ENCODE measurements around the gene ADIPOR2. TPM values are rescaled to one million over a fixed set of nuclear protein-coding genes. Genes with fewer than 3 reads are reported as not detected.

The ADIPOR2 gene
- total RNA-seq, 1 donor from 2014 or later = 22.7 TPM

DNA sequence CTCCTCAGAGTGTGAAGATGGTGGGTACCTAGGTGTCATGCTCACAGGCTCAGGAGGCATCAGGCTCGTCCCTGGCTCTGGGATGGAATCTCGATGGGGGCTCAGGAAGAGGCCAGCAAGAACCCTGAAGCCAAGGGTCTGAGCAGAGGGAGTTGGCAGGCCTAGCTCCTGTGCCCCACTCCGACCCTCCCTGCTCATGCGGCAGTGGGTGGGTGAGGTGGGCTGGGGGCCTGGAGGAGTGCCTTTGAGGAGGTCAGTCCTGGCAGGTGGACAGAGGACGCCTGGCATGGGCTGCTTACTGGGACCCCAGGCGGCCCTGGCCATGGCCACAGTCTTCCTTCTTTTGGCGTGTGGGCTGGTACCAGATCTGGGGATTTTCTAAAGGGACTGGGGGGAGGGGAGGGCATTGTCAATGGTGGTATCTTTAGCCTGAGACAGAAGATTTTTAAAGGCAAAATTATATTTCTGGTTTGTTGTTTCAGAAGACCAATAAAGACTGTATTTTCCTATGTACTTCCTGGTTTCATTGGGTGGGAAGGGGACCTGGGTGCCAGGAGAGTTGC, 145.5 kb downstream of the ADIPOR2 start:
- H3K36me3 ChIP-seq (ENCODE audit: control insufficient read depth, insufficient read depth, low read length) = no peaks in the 10 kb centered on the region
- DNase-seq (ENCODE audit: low read depth) = no peak
- H3K27me3 ChIP-seq (ENCODE audit: control insufficient read depth, insufficient read depth, low read length) = peaks cover 46% of the 10 kb centered on the region
- TF ChIP-seq CTCF (IDR thresholded peaks at IDR 0.05; ENCODE audit: insufficient read depth, low read length, poor library complexity, severe bottlenecking) = no peak
- H3K4me3 ChIP-seq (ENCODE audit: low read depth, low read length) = no peak overlapping the region

GRCh38 chr12:1836854-1837421, 146.1 kb downstream of the ADIPOR2 start:
- no peak for TF ChIP-seq CTCF (IDR thresholded peaks at IDR 0.05; ENCODE audit: insufficient read depth, low read length, poor library complexity, severe bottlenecking)
- H3K4me3 ChIP-seq (ENCODE audit: low read depth, low read length) = no peak overlapping the region
- no peaks in the 10 kb centered on the region for H3K36me3 ChIP-seq (ENCODE audit: control insufficient read depth, insufficient read depth, low read length)
- no peak for DNase-seq (ENCODE audit: low read depth)
- H3K27me3 ChIP-seq (ENCODE audit: control insufficient read depth, insufficient read depth, low read length) = peaks cover 48% of the 10 kb centered on the region

- no peak for DNase-seq (ENCODE audit: low read depth)
These were observed 146.8 kb downstream of the ADIPOR2 start for GRCh38 chr12:1837541-1838204.

More at GRCh38 chr12:1837541-1838204, 146.8 kb downstream of the ADIPOR2 start:
- no peak overlapping the region for H3K4me3 ChIP-seq (ENCODE audit: low read depth, low read length)
- H3K27me3 ChIP-seq (ENCODE audit: control insufficient read depth, insufficient read depth, low read length) = peaks cover 51% of the 10 kb centered on the region
- TF ChIP-seq CTCF (IDR thresholded peaks at IDR 0.05; ENCODE audit: insufficient read depth, low read length, poor library complexity, severe bottlenecking) = no peak
- no peaks in the 10 kb centered on the region for H3K36me3 ChIP-seq (ENCODE audit: control insufficient read depth, insufficient read depth, low read length)

Other genes starting within 250 kb of the ADIPOR2 start
- 17.1 and 18.6 TPM in 2 replicates for gene FBXL14, start 96.5 kb upstream of the ADIPOR2 start, total RNA-seq
- 26.4 and 28.5 TPM in 2 replicates for gene WNT5B, start 61.8 kb upstream of the ADIPOR2 start, total RNA-seq
- gene LRTM2, start 129.5 kb downstream of the ADIPOR2 start, total RNA-seq = not detected in 2 replicates
- gene CACNA2D4, start 227.6 kb downstream of the ADIPOR2 start, total RNA-seq = 0.58 and 3.2 TPM in 2 replicates